NCI-H2081 treated with DMSO at 0.1 percent for 48 hours (cell line): ENCODE measurements around the gene ADAMTSL5.
"Not testable (repeated sequence)": the region's sequence is repeated elsewhere in the genome, so short reads cannot be mapped to it uniquely, and the experiment has no call there.

Experiments
- DNase-seq: peaks from one replicate; lab custom pipeline; 2025; lab: John Stamatoyannopoulos, UW

The ADAMTSL5 gene

GRCh38 chr19:1478934-1479707, 33.7 kb downstream of the ADAMTSL5 start, which contains the start of gene C19orf25:
Gene C19orf25, minus strand, starts transcription at chr19:1479215. Its CDS starts 312 bp downstream, at chr19:1478903.
- DNase-seq, result peak; percentile 74

- not testable (repeated sequence) for DNase-seq
These were observed 35.8 kb downstream of the ADAMTSL5 start for GRCh38 chr19:1477056-1477455.

DNA sequence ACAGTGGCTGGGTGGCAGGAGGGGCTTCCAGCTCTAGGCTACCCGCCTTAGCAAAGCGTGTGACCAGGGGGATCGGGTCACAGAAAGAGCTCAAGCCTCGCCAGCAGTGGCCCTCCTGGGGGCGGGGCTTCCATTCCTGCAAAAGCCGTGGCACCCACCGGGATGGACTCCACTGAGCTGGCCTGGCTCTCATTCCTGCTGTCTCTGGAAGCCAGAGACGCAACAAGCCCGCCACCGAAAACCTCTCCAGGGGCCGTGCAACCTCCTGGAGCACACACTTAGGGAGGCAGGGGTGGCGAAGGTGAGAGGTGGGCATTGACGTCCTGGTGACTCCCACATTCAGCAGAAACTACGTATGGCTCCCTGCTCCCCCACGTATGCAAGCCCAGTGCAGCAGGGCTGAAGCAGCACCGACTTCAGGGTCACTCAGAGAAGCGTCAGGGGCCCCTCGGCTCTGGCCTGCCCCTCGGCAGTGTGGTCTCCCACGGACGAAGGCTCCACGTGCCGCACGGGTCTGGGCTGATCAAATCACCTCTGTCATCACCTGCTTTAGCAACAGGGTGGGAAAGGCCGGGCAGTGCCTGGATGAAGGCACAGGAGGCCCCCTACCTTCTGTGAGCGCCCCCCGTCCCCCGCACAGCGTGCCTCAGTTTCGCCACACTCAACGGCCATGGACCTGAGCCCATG, 36.9 kb downstream of the ADAMTSL5 start:
- DNase-seq, result no peak

GRCh38 chr19:1474765-1475351, 38.0 kb downstream of the ADAMTSL5 start:
- no peak for DNase-seq

DNA sequence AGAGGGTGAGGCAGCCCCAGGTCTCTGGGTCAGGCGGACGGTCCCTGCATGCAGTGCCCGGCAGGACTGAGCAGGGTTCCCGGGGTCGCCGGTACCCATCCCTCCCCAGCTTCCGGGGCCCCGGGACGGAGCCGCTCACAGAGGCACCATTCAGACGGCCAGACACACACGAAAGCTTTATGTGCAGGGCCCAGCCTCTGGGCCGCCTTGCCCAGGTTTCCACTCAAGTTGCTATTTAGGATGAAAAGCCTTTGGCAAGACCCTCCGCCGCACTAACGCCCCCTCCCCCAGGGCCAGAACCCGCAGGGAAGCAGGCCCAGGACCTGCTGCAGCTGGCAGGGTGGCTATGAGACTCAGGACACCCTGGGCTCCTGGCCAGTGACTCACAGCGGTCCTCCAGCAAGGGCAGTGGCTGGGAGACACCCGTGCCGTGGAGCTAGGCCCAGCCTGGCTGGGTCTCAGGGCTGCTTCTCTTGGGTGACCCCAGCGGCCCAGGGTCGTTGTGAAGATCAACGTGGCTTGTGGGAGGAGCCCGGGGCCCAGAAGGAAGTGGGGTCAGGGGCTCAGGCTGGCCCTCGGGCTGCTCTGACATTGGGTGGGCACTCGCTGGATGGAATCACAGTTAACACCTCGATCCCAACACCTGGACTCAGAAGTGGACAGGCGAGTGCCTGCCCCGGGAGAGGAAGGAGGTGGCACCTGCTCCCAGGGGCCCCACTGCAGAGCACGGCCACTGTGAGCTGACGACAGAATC, 38.6 kb downstream of the ADAMTSL5 start:
- DNase-seq, result no peak

DNA sequence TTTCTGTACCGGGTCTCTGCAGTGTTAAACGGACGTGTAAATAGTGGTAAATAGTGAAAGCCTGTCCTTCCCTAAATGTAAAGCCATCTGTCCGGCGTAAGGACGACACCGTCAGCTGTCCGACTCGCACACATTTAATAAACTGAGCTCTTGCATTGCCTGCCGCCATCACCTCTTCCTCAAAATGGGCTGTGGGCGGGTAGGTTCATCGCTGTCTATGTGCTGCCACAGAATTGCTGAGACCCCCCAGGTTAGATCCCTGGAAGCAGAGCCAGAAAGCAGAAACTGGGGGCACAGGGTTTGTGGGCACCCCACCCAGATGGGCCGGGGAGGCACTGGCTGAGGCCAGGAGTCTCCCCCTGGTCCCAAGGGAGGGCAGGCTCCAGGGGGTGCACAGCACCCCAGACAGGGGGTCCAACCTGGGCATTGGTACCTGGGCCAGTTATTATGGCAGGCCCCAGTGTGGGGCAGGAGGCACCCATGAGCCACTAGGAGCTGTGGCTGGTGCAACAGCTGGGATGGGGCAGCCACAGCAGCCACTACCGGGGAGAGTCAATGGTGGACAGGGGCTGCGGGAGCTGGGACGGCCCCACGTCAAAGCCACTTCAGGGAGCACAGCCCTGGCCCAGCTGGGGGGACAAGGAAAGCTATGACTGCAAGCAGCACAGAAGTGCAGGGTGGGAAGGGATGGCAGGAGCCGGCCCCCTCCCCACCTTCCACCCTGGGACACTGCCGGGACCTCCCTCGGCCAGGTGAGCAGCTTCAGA, 39.6 kb downstream of the ADAMTSL5 start:
- DNase-seq, result no peak

DNA sequence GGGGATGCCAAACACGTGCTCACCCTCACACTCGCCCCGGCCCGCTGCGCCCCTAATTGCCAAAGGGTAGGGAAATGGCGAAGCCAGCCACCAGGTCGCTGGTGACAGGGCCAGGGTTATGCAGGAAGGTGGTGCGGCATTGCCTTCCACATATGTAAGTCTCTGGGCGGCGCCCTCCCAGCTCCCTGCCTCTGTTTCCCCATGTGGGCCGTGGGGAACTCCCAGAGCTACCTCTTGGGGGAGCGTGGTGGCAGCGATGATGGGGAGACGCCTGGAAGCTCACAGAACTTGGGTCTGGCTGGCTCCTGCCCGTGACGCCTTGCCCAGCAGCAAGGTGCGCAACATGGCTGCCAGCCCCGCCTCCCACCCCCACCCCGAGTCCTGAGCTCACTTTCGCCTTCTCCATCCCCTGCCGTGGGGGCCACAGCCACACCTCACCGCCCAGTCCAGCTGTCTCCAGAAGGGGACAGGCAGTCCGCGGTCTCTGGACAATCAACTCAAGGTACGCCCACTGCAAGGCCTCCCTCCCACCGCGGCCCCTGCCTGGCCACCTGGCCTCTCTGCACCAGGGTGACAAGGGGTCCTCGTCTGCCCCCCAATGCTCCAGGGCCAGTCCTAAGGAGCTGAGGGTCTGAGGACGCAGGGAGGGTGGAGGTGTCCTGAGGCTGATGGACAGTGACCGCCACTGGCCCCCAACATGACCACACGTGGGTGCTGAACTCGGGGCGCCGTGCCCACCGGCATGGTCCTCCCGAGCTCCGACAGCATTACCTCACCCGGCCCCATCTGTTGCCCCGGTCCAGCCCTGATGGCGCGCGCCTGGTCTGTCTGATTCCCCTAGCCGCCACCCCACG, 40.4 kb downstream of the ADAMTSL5 start:
- no peak for DNase-seq

GRCh38 chr19:1471515-1472160, 41.2 kb downstream of the ADAMTSL5 start:
- no peak for DNase-seq

- DNase-seq, result no peak
These were observed 41.8 kb downstream of the ADAMTSL5 start for GRCh38 chr19:1471010-1471514.

GRCh38 chr19:1470305-1471009, 42.4 kb downstream of the ADAMTSL5 start:
- peak; percentile 9 for DNase-seq

DNA sequence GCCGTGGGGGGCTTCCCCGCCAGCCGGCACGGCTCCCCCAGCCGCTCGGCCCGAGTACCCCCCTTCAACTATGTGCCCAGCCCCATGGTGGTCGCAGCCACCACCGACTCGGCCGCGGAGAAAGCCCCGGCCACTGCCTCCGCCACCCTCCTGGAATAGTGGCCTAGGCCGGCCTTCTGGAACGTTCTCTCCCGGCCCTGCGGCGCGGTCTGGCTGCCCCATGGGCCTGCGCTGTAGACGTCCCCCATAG, 42.8 kb downstream of the ADAMTSL5 start:
- DNase-seq, result no peak

GRCh38 chr19:1469255-1470054, 43.4 kb downstream of the ADAMTSL5 start:
- no peak for DNase-seq

GRCh38 chr19:1468821-1469254, 44.0 kb downstream of the ADAMTSL5 start:
- no peak for DNase-seq

DNA sequence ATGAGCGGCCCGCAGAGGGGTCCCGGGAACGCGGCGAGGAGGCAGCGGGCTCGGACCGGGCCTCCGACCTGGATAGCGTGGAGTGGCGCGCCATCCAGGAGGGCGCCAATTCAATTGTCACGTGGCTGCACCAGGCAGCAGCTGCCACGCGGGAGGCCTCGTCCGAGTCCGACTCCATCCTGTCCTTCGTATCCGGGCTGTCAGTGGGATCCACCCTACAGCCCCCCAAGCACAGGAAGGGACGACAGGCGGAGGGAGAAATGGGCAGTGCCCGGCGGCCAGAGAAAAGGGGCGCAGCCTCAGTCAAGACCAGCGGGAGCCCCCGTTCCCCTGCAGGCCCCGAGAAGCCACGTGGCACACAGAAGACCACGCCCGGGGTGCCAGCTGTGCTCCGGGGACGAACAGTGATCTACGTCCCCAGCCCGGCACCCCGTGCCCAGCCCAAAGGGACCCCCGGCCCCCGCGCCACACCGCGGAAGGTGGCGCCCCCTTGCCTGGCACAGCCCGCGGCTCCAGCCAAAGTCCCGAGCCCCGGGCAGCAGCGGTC, 44.5 kb downstream of the ADAMTSL5 start:
- DNase-seq, result no peak

DNA sequence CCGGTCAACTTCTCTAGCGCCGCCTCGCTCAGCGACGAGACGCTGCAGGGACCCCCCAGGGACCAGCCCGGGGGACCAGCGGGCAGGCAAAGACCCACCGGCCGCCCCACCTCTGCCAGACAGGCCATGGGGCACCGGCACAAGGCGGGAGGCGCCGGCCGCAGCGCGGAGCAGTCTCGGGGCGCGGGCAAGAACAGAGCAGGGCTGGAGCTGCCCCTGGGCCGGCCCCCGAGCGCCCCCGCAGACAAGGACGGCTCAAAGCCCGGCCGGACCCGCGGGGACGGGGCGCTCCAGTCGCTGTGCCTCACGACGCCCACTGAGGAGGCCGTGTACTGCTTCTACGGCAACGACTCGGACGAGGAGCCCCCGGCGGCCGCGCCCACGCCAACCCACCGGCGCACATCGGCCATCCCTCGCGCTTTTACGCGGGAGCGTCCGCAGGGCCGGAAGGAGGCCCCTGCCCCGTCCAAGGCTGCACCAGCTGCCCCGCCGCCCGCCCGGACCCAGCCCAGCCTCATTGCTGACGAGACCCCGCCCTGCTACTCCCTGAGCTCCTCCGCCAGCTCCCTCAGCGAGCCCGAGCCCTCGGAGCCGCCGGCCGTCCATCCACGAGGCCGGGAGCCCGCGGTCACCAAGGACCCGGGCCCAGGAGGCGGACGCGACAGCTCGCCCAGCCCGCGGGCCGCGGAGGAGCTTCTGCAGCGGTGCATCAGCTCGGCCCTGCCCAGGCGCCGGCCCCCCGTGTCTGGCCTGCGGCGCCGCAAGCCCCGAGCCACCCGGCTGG, 45.1 kb downstream of the ADAMTSL5 start:
- DNase-seq, result no peak

GRCh38 chr19:1467215-1467489, 45.7 kb downstream of the ADAMTSL5 start:
- DNase-seq, result no peak

GRCh38 chr19:1466461-1467214, 46.2 kb downstream of the ADAMTSL5 start:
- DNase-seq, result no peak
